Measurements from ENCODE around the gene DCAF11.
"Not testable (repeated sequence)": the region's sequence is repeated elsewhere in the genome, so short reads cannot be mapped to it uniquely, and the experiment has no call there.

The DCAF11 gene

DNA sequence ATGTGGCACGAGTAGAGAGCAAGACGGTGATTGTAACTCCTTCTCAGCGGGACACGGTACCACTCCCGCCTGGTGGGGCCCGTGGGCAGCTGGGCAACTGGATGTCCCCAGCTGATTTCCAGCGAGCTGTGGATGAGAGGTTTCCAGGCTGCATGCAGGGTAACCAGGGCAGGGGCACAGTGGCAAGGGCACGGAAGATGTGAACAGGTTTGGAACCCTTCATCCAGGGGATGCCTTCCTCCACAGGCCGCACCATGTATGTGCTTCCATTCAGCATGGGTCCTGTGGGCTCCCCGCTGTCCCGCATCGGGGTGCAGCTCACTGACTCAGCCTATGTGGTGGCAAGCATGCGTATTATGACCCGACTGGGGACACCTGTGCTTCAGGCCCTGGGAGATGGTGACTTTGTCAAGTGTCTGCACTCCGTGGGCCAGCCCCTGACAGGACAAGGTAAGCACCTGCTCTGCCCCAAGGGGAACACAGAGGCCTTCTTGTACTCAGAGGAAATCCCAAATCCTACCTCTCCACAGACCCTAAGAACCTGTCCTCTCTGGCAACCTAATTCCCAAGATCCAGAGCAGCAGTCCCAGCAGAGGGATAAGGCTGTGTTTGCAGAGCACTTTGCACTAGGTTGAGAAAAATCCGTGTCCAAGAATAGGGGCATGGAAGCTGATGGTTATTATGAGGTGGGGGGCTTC lies 16.2 kb upstream of the DCAF11 start:
- DNase-seq = no peak

GRCh38 chr14:24098927-24099813 lies 15.4 kb upstream of the DCAF11 start:
- no peak for DNase-seq

DNA sequence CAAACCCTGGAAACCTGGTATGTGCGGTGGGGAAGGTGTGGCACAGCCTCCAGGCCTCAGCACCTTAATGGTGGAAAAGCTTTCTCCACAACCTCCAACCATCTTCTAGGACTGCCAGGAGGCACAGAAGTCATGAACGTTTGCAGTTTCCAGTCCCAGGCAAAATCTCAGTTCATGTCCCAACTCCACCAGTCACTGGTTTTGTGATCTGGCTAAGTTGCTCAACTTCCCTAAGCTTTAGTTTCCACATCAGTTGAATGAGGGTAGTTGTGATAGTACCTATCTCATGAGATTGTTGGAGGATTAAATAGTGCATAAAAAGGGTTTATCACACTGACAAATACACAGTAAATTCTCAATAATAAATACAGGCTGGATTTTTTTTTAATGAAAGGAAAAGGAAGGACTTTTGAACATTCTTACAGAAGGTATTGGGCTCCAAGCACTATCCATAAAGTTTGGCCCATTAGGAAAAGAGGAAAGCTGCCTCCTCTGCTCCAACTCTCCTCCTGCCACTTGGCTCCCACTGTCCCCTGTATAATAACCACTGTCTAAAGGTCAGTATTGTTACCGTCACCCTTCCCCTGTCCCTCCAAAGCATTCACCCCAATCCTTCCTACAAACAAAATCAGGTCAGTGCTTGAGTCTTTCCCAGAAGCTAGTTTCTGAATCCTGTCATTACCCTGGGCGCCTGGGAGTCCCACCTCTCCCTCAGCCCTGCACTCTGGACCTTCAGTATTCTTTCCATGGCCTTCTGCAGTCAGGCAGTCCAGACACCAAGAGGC lies 14.2 kb upstream of the DCAF11 start:
- DNase-seq = no peak

- no peak for DNase-seq
Observed at GRCh38 chr14:24100982-24101494, 13.5 kb upstream of the DCAF11 start.

DNA sequence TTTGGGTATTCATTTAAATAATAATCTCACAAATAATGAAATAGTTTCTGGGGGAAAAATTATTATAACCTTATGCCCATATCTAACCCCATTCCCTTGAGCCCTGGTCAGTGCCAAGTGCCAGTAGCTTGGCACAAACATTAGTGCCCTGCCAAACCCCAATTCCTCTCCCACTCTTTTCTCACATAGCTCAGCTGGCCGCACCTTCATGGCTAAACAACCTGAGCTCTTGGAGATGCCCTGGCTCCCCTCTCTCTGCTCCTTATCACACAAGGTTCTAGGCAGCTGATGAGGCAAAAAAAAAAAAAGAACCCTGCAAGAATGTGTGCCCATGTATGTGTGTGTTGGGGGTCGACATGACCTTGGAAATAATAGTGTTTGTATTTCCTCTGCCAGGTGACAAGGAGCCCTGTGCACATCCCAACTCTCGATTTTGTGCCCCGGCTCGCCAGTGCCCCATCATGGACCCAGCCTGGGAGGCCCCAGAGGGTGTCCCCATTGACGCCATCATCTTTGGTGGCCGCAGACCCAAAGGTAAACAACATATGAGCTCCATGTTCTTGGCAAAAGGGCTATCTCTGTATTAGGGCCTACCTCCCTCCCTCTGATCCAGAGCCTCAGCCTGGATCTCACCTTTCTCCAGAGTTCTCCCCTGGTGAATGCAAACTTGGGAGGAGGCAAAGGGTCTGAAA lies 12.1 kb upstream of the DCAF11 start:
- no peak for DNase-seq

- DNase-seq = no peak
Observed at GRCh38 chr14:24103451-24103850, 11.1 kb upstream of the DCAF11 start.

GRCh38 chr14:24105609-24106239 lies 8.9 kb upstream of the DCAF11 start:
- not testable (repeated sequence) for DNase-seq

GRCh38 chr14:24106672-24107271 lies 7.8 kb upstream of the DCAF11 start:
- no peak for DNase-seq

- no peak for DNase-seq
Observed at GRCh38 chr14:24108336-24108874, 6.2 kb upstream of the DCAF11 start.

DNA sequence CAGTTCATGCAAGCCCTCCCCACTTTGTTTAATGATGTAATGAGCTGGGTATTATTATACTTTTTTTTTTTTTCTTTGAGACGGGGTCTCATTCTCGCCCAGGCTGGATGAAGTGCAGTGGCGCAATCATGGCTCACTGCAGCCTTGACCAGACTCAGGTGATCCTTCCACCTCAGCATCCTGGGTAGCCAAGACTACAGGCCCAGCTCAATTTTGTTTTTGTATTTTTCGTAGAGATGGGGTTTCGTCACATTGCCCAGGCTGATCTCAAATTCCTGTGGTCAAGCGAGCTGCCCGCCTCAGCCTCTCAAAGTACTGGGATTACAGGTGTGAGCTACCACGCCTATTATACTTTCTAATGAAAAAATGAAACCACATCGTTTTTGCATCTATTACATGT lies 4.5 kb upstream of the DCAF11 start:
- no peak for DNase-seq

DNA sequence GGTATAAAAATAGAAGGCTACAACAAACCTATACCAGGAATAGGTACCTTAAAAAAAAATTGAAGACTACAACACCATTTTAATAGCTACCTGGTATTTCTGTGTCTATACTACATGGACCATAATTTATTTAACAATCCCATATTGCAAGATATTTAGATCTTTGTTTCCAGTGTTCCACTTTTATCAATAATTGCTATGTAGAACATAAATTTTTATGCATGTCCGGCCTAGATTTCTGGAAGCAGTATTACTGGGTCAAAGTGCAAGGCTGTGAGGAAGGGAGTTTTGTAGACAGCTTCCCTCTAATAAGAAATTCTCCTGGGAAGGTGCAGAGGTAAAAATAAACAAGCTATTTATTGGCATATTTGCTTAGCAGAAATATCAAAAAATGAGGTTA lies 4.1 kb upstream of the DCAF11 start:
- DNase-seq = no peak

DNA sequence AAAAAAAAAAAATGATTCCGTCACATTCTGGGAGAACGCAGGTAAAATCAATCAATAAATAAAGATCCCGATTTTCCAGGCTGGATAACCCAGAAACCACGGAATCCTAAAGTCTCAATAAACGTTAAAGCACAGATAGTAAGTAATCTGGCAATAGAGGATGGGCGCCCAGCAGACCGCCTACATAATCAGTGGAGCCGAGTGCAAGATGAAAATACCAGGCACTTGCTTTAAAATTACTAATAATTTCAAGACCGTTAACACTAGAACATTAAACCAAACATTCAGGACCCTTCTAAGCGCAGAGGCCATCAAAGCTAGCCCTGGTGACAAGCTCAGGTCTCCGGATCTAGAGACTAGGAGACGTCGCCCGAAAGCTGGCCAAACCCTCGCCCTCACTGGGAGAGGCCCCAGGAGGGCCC lies 1.2 kb upstream of the DCAF11 start:
- no peak for DNase-seq

DNA sequence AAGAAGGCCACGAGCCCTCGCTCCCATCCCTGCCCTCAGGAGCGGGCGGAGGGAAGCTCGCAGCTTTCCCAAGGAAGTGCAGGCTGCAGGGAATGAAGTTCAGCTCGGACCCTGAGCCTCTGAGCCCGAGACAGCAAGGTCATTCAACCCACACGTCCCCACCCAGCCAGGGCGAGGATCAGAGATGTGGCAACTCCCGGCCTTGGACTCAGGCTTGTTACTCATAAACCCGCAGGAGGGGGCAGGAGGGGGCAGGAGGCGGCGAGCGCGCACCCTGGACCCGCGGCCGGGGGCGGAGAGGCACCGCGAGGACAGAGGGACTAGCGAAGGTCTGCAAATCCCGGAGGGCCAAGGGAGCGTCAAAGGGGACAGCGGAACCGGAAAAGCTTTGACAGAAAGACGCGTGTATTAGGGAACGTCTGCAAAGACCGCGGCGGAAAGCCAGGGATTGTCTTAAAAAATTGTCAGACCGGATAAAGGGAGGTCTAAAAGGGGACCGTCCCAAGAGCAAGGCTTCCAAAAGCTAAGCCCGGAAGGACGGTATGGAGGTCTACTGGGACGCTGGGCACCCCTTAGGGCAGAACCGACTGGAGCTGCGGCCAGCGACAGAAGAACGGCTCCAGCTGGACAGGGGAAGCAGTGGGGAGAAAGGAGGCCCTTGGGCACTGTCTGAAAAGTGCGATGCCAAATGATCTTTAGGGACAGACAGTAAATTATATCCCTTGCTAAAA lies 611 bp upstream of the DCAF11 start:
- DNase-seq = peak; percentile 74

DNA sequence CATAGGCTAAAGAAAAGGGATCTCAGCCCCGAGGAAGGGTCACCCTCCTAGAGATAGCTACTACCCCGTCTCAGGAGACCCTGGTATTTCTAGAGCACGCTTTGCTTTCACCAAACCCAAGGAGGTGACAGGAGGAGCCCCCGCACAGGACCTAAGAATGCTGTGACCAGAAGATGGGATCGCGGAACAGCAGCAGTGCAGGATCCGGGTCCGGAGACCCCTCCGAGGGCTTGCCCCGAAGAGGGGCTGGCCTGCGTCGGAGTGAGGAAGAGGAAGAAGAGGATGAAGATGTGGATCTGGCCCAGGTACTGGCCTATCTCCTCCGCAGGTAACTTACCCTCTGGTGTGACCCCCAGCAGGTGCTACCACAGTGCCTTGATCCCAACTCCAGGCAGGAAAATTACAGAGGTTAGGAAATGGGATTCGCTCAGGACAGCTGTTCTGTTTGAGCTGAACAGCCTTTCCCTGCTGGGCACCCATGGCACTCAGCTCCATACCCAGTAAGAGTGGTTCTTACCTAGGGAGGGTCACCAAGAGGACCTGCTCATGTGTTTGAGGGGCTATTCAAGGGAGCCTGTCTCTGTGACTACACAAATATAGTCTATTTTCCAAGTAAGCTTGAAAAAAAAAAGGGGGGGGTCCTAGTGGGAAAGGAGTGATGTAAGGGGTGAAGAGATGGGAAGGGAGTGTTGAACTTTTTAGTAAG lies 998 bp downstream of the DCAF11 start:
- no peak for DNase-seq

GRCh38 chr14:24116128-24116814 lies 1.7 kb downstream of the DCAF11 start:
- no peak for DNase-seq

- DNase-seq = no peak
Observed at GRCh38 chr14:24117179-24117578, 2.6 kb downstream of the DCAF11 start.

GRCh38 chr14:24119691-24120090 lies 5.1 kb downstream of the DCAF11 start:
- DNase-seq = no peak

- DNase-seq = no peak
Observed at GRCh38 chr14:24121210-24121609, 6.6 kb downstream of the DCAF11 start.

DNA sequence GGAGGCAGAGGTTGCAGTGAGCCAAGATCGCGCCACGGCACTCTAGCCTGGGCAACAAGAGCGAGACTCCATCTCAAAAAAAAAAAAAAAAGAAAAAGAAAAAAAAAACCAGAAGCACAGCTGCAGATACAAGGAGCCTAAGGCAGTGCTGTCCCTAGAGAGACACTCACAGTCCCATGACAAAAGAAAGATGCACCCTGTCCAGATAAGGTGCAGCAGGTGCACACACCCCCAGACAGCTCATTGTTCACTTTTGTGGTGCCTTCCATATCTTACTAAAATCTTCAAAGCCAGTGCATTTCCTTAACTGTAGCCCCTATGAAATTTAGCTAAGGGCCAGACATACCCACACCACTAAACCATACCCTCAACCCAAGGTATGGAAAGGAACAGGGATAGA lies 7.8 kb downstream of the DCAF11 start:
- DNase-seq = no peak
